IMR-90 (cell line): ENCODE measurements around the gene GNAS. TPM values are rescaled to one million over a fixed set of nuclear protein-coding genes. Genes with fewer than 3 reads are reported as not detected.

Experiments used
- ATAC-seq: fragments of 200-7000 bp; cut with Tn5 transposase; 2 replicates; pipeline ENCODE4 v1.9.1; 2020; ENCODE audit warnings: low read depth, mild to moderate bottlenecking, moderate library complexity
- BruUV-seq: library from RNA; stranded (reverse); fragments of 400-500 nt; replicated peaks from 2 replicates; lab custom pipeline; 2021; lab: Mats Ljungman, UMichigan
- CTCF ChIA-PET: fragments of 300-600 bp; formaldehyde crosslinking; extraction: SDS; loops from one replicate; lab custom pipeline; 2021; ENCODE audit warnings: antibody characterized with exemption; lab: Yijun Ruan, JAX
- POLR2A ChIA-PET: fragments of 300-600 bp; sonication (Branson Sonifier 250); formaldehyde crosslinking; loops from one replicate; lab custom pipeline; 2022; ENCODE audit warnings: antibody characterized with exemption; ENCODE audit not compliant: unreplicated experiment; lab: Charles Lee
- DNase-seq: peaks from one replicate; pipeline ENCODE4 v3.0.0; 2013
- H2AFZ ChIP-seq: replicated peaks from 2 replicates; pipeline ENCODE3; 2013; ENCODE audit warnings: low read length, mild to moderate bottlenecking; ENCODE audit not compliant: poor library complexity
- H2AK5ac ChIP-seq: 2 replicates; pipeline ENCODE4 v1.6.1; 2013; ENCODE audit warnings: low read depth, low read length, inconsistent platforms
- H2AK9ac ChIP-seq: replicated peaks from 2 replicates; pipeline ENCODE3; 2013; ENCODE audit warnings: mild to moderate bottlenecking, low read depth, low read length, moderate library complexity; ENCODE audit not compliant: poor library complexity
- H2BK120ac ChIP-seq: 2 replicates; pipeline ENCODE4 v1.6.1; 2013; ENCODE audit warnings: low read depth, low read length, inconsistent platforms
- H2BK15ac ChIP-seq: 3 replicates; pipeline ENCODE4 v1.6.1; 2013; ENCODE audit warnings: low read depth, low read length, inconsistent platforms
- H2BK20ac ChIP-seq: 2 replicates; pipeline ENCODE4 v1.6.1; 2013; ENCODE audit warnings: low read depth, mild to moderate bottlenecking, inconsistent platforms, low read length, moderate library complexity
- H2BK5ac ChIP-seq: 2 replicates; pipeline ENCODE4 v1.6.1; 2013; ENCODE audit warnings: mild to moderate bottlenecking, low read depth, low read length, inconsistent platforms; ENCODE audit not compliant: poor library complexity, severe bottlenecking
- H3K14ac ChIP-seq: replicated peaks from 2 replicates; pipeline ENCODE4 v1.6.1; 2013; ENCODE audit warnings: low read depth, low read length, inconsistent platforms
- H3K18ac ChIP-seq: 2 replicates; pipeline ENCODE4 v1.6.1; 2013; ENCODE audit warnings: low read depth, low read length, control low read depth
- H3K23ac ChIP-seq: 2 replicates; pipeline ENCODE4 v1.6.1; 2013; ENCODE audit warnings: low read depth, low read length, inconsistent platforms
- H3K27ac ChIP-seq: 2 replicates; pipeline ENCODE4 v1.5.1; 2013; ENCODE audit warnings: mild to moderate bottlenecking, control low read depth, low read length; ENCODE audit not compliant: insufficient read depth
- H3K27me3 ChIP-seq: 2 replicates; pipeline ENCODE4 v1.6.1; 2013; ENCODE audit warnings: low read length; ENCODE audit not compliant: control insufficient read depth, insufficient read depth
- H3K36me3 ChIP-seq: 2 replicates; pipeline ENCODE4 v1.6.1; 2013; ENCODE audit warnings: low read length, mixed read lengths; ENCODE audit not compliant: control insufficient read depth, insufficient read depth
- H3K4ac ChIP-seq: 2 replicates; pipeline ENCODE4 v1.6.1; 2013; ENCODE audit warnings: low read depth, low read length, inconsistent platforms
- H3K4me1 ChIP-seq: 2 replicates; pipeline ENCODE4 v1.6.1; 2013; ENCODE audit warnings: low read length, mixed read lengths; ENCODE audit not compliant: control insufficient read depth, insufficient read depth
- H3K4me2 ChIP-seq: 2 replicates; pipeline ENCODE4 v1.6.1; 2013; ENCODE audit warnings: low read depth, mild to moderate bottlenecking, control low read depth, low read length, moderate library complexity
- H3K4me3 ChIP-seq: 2 replicates; pipeline ENCODE4 v1.5.1; 2013; ENCODE audit warnings: low read depth, mild to moderate bottlenecking, control low read depth, low read length, moderate library complexity; ENCODE audit not compliant: insufficient read depth
- H3K56ac ChIP-seq: 2 replicates; pipeline ENCODE4 v1.6.1; 2013; ENCODE audit warnings: low read length, inconsistent platforms; ENCODE audit not compliant: insufficient read depth; ENCODE audit errors: extremely low read depth
- H3K79me1 ChIP-seq, 2 experiments: 2 replicates each; pipeline ENCODE4 v1.6.1; 2013; ENCODE audit warnings: low read length in 2 of 2, inconsistent platforms in 1 of 2, low read depth in 1 of 2
- H3K9ac ChIP-seq: 2 replicates; pipeline ENCODE4 v1.6.1; 2013; ENCODE audit warnings: low read depth, low read length, control low read depth
- H3K9me1 ChIP-seq: 2 replicates; pipeline ENCODE4 v1.6.1; 2013; ENCODE audit warnings: low read length, inconsistent platforms; ENCODE audit not compliant: insufficient read depth
- H3K9me3 ChIP-seq: 2 replicates; pipeline ENCODE4 v1.6.1; 2013; ENCODE audit warnings: low read length; ENCODE audit not compliant: control insufficient read depth, insufficient read depth
- H4K20me1 ChIP-seq: 2 replicates; pipeline ENCODE4 v1.6.1; 2013; ENCODE audit warnings: low read length, inconsistent platforms; ENCODE audit not compliant: insufficient read depth
- H4K5ac ChIP-seq: 2 replicates; pipeline ENCODE4 v1.6.1; 2013; ENCODE audit warnings: mild to moderate bottlenecking, low read depth, low read length, control low read depth
- H4K8ac ChIP-seq, 2 experiments: 2 replicates each; pipeline ENCODE4 v1.6.1; 2013; ENCODE audit warnings: low read depth in 2 of 2, low read length in 2 of 2, control low read depth in 1 of 2, inconsistent platforms in 1 of 2
- H4K91ac ChIP-seq: 2 replicates; pipeline ENCODE4 v1.6.1; 2013; ENCODE audit warnings: low read depth, low read length, inconsistent platforms; ENCODE audit not compliant: insufficient read depth
- CEBPB ChIP-seq: IDR thresholded peaks from 2 replicates; pipeline ENCODE4 v1.6.1; 2012; ENCODE audit warnings: low read depth, low read length, improper control_type of control experiment
- NFE2L2 ChIP-seq: fragments of 150-350 bp; IDR thresholded peaks from 2 replicates; pipeline ENCODE4 v1.6.1; 2016; ENCODE audit warnings: low read depth, mild to moderate bottlenecking, low read length
- WGBS, 2 experiments: methylation state at CpG; one replicate each; pipeline versions ENCODE4 v1.1.5 to v1.1.7; 2013; ENCODE audit warnings: missing lambda C conversion rate in 2 of 2; ENCODE audit not compliant: insufficient read length in 1 of 2; ENCODE audit errors: extremely low coverage in 2 of 2; 5-methylcytosine and 5-hydroxymethylcytosine counted together
- dilution Hi-C: fragments of 300-500 bp; cut with HindIII; formaldehyde crosslinking; loops from one replicate; pipeline ENCODE4 v1.14.3; 2018; ENCODE audit warnings: low sequenced_read_pairs; ENCODE audit not compliant: unreplicated experiment
- in situ Hi-C: fragments of 300-500 bp; cut with MboI; formaldehyde crosslinking; loops from 3 replicates; pipeline ENCODE4 v1.14.3; 2019; ENCODE audit warnings: low sequenced_read_pairs, inconsistent platforms, mixed read lengths
- intact Hi-C: fragments of 100-400 bp; cut with micrococcal nuclease; formaldehyde crosslinking; loops from 2 replicates; pipeline ENCODE4 v1.10.0; 2022
- polyA plus RNA-seq, 3 experiments: library from polyadenylated mRNA; depleted of rRNA; stranded (reverse); fragments of >200 nt; gene quantifications; 2 replicates each; pipeline ENCODE4 v1.2.3, GENCODE V29; 2012; ENCODE audit warnings: low replicate concordance in 1 of 3
- total RNA-seq: library from RNA; depleted of rRNA; stranded (reverse); fragments of >200 nt; gene quantifications from 2 replicates; pipeline ENCODE4 v1.2.3, GENCODE V29; 2012

Gene GNAS
- total and polyA plus RNA-seq, 2 of the 4 experiments (the other 2 are of a cell fraction): 397 to 1,356 TPM

- Histone ChIP-seq H2AK9ac (no peak overlapping the region), H4K91ac (no peak overlapping the region), H4K8ac (no peak overlapping the region), H3K4ac (no peak overlapping the region), H3K79me1 (no peaks in the 10 kb centered on the region), H3K9me3 (no peaks in the 10 kb centered on the region), H3K36me3 (peaks cover 5% of the 10 kb centered on the region; the same call in 1 of the 2 replicates), H3K4me3 (no peak overlapping the region), H3K9ac (no peak overlapping the region), H2AFZ (no peak overlapping the region), H3K56ac (no peak overlapping the region), H3K27me3 (peaks cover 9% of the 10 kb centered on the region), H3K23ac (no peak overlapping the region), H3K14ac (no peak overlapping the region), H3K4me2 (no peak overlapping the region), H3K18ac (no peak overlapping the region), H2BK5ac (no peak overlapping the region), H2BK120ac (no peak overlapping the region), H3K9me1 (no peaks in the 10 kb centered on the region; the same call in 1 of the 2 replicates), H2BK15ac (no peak overlapping the region), H3K4me1 (no peaks in the 10 kb centered on the region), H3K27ac (no peak overlapping the region), H4K20me1 (no peaks in the 10 kb centered on the region; the same call in 1 of the 2 replicates), H2BK20ac (no peak overlapping the region), H4K5ac (no peak overlapping the region), H2AK5ac (no peak overlapping the region)
- ATAC-seq: no peak
- ChIA-PET CTCF (no interaction called here), POLR2A (no interaction called here)
- dilution Hi-C loops: no loop called here
- intact Hi-C loops: loop anchor here (10.0 kb wide), 1 partner anchor 598 kb away; no protein-coding TSS in a partner anchor
- TF ChIP-seq CEBPB: peak; percentile 68
- TF ChIP-seq NFE2L2: no peak
- DNase-seq: no peak
- no TSS peak for BruUV-seq
- WGBS, 2 experiments: no CpG with 5 or more reads among the region's 4 CpGs
- in situ Hi-C loops: no loop called here
These were observed 20.1 kb upstream of the GNAS start for GRCh38 chr20:58832457-58832856.
